ENCODE results near the gene SAMD11. TPM values are rescaled to one million over a fixed set of nuclear protein-coding genes. Genes with fewer than 3 reads are reported as not detected.

The SAMD11 gene
- total and polyA plus RNA-seq, 2 of the 13 experiments (the other 11 are each of a cell fraction or from before 2014, with no cell fraction given): 0.11 TPM; not detected in 1

GRCh38 chr1:899636-900317, 23.9 kb upstream of the SAMD11 start:
- no TSS peak for BruUV-seq (replicated peaks)
- ATAC-seq (no peak), FAIRE-seq (no peak), DNase-seq (ENCODE audit: low spot score) (no peak)
- no peaks in the 10 kb centered on the region for H3K9me3 ChIP-seq (ENCODE audit: low read length)
- in situ Hi-C loops (cut with HindIII; ENCODE audit: extremely low pct_ligation_motif_present, low pct_unique_long_range_greater_than_20kb): no loop called here
- H3K79me2 ChIP-seq (ENCODE audit: insufficient read depth, low read length): no peaks in the 10 kb centered on the region
- H3K4me3 ChIP-seq (replicated peaks in 1 of 3; ENCODE audit: insufficient read depth in 1 of 3, low read depth in 2 of 3, low read length in 3 of 3): no peak overlapping the region
- ChIA-PET POLR2A (no interaction called here), CTCF (ENCODE audit: low intra/inter-chr PET ratio, low total read pairs) (no interaction called here)
- 35% methylated on average over 6 of the region's 8 CpGs for WGBS (ENCODE audit: low lambda C conversion rate)
- no peaks in the 10 kb centered on the region for H3K36me3 ChIP-seq (replicated peaks in 1 of 2; ENCODE audit: control insufficient read depth in 1 of 2, insufficient read depth in 2 of 2, low read length in 2 of 2)
- H4K20me1 ChIP-seq (ENCODE audit: insufficient read depth, low read length): no peaks in the 10 kb centered on the region
- peaks cover 16 to 66% of the 10 kb centered on the region in 2 experiments; a peak in 4 of 5 replicates for H3K27me3 ChIP-seq (ENCODE audit: control insufficient read depth in 1 of 2, insufficient read depth in 2 of 2, low read length in 2 of 2)
- H2AFZ ChIP-seq (ENCODE audit: low read length): no peak overlapping the region
- no peak overlapping the region for H3K4me2 ChIP-seq (ENCODE audit: low read depth, low read length)
- TF ChIP-seq ZNF782 (CRISPR knock-in tag; IDR thresholded peaks at IDR 0.05; ENCODE audit: borderline replicate concordance) (no peak), MEF2D (CRISPR knock-in tag; IDR thresholded peaks at IDR 0.05) (no peak), MBNL3 (CRISPR knock-in tag; conservative IDR thresholded peaks at IDR 0.05) (no peak), ZNF180 (CRISPR knock-in tag; IDR thresholded peaks at IDR 0.05; ENCODE audit: borderline replicate concordance, low read depth) (no peak), NFE2L1 (CRISPR knock-in tag; IDR thresholded peaks at IDR 0.05; ENCODE audit: borderline replicate concordance) (no peak)
- H3K9ac ChIP-seq (ENCODE audit: insufficient read depth, low read depth, low read length): no peak overlapping the region
- H3K4me1 ChIP-seq (ENCODE audit: insufficient read depth, low read length): no peaks in the 10 kb centered on the region
- intact Hi-C loops (cut with micrococcal nuclease; ENCODE audit: unreplicated experiment): no loop called here
- no peak overlapping the region for H3K27ac ChIP-seq (ENCODE audit: extremely low read length, insufficient read depth, low read length)

GRCh38 chr1:901108-901859, 22.4 kb upstream of the SAMD11 start:
- no TSS peak for BruUV-seq (replicated peaks)
- Histone ChIP-seq H3K36me3 (replicated peaks in 1 of 2; ENCODE audit: control insufficient read depth in 1 of 2, insufficient read depth in 2 of 2, low read length in 2 of 2) (no peaks in the 10 kb centered on the region), H3K9me3 (ENCODE audit: low read length) (no peaks in the 10 kb centered on the region), H3K4me1 (ENCODE audit: insufficient read depth, low read length) (peaks cover 13% of the 10 kb centered on the region), H3K27ac (ENCODE audit: extremely low read length, insufficient read depth, low read length) (no peak overlapping the region), H3K79me2 (ENCODE audit: insufficient read depth, low read length) (no peaks in the 10 kb centered on the region), H3K4me2 (ENCODE audit: low read depth, low read length) (no peak overlapping the region), H2AFZ (ENCODE audit: low read length) (no peak overlapping the region), H4K20me1 (ENCODE audit: insufficient read depth, low read length) (no peaks in the 10 kb centered on the region), H3K4me3 (replicated peaks in 1 of 3; ENCODE audit: insufficient read depth in 1 of 3, low read depth in 2 of 3, low read length in 3 of 3) (no peak overlapping the region), H3K27me3 (ENCODE audit: control insufficient read depth in 1 of 2, insufficient read depth in 2 of 2, low read length in 2 of 2) (peaks cover 21 to 79% of the 10 kb centered on the region in 2 experiments; a peak in 4 of 5 replicates), H3K9ac (ENCODE audit: insufficient read depth, low read depth, low read length) (no peak overlapping the region)
- intact Hi-C loops (cut with micrococcal nuclease; ENCODE audit: unreplicated experiment): no loop called here
- in situ Hi-C loops (cut with HindIII; ENCODE audit: extremely low pct_ligation_motif_present, low pct_unique_long_range_greater_than_20kb): no loop called here
- POLR2A ChIA-PET: no interaction called here
- FAIRE-seq (no peak), DNase-seq (ENCODE audit: low spot score) (no peak), ATAC-seq (no peak)
- CTCF ChIA-PET (ENCODE audit: low intra/inter-chr PET ratio, low total read pairs): no interaction called here
- TF ChIP-seq ZNF605 (CRISPR knock-in tag; IDR thresholded peaks at IDR 0.05) (no peak), PHF8 (CRISPR knock-in tag; IDR thresholded peaks at IDR 0.05) (no peak), ZNF282 (IDR thresholded peaks at IDR 0.05; ENCODE audit: partially characterized antibody) (no peak), TARDBP (CRISPR knock-in tag; IDR thresholded peaks at IDR 0.05) (no peak)
- 23% methylated on average over 10 of the region's 18 CpGs for WGBS (ENCODE audit: low lambda C conversion rate)

Data from HepG2 (cell line).